Stimulated activated CD8-positive, alpha-beta memory T cell treated with anti-CD3 and anti-CD28 coated beads, Interleukin-15, amount 100 ng/mL, for 1 hour (primary cell): ENCODE results near the gene ADCY1.

ENCODE experiments used
- DNase-seq: peaks from one replicate; pipeline ENCODE4 v3.0.0-alpha.2; 2020; ENCODE audit warnings: low read depth

ADCY1 gene

GRCh38 chr7:45625714-45626440 is 51.7 kb downstream of the ADCY1 start:
- DNase-seq = no peak

GRCh38 chr7:45626441-45627430 is 52.6 kb downstream of the ADCY1 start:
- DNase-seq = no peak

DNA sequence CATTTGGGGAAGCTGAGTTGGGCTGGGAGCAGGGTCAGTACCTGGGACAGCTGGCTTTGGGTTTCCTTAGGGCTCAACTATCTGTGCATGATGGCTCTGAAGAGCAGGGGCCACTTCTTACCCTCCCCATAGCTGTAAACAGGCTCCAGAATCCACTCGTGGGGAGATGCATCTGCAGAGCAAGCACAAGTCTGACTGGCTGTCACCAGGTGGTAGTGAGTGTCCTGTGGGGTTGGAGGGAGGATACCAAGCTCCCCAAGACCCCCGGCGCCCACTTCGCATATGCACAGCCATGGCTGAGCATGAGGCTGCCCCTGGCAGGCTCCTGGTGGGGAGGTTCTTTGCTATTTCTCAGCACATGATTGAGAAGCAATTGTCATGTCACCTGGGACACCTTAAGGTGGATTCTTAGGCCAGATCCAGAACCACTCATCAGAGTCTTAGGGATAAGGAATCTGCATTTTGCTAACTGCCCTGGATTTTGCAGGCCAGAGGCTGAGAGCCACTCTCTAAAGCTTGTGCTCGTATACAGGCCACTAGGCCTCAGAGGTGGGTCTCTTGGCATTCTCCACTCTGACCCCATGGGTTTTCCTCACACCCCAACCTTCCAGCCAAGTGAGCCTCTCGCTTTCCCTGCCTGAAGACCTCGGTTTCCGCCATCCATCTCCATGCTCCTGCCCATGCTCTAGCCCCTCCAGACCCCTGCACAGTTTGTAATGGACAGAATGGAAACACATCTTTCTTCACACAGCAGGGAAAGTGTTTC is 53.7 kb downstream of the ADCY1 start:
- DNase-seq = no peak

DNA sequence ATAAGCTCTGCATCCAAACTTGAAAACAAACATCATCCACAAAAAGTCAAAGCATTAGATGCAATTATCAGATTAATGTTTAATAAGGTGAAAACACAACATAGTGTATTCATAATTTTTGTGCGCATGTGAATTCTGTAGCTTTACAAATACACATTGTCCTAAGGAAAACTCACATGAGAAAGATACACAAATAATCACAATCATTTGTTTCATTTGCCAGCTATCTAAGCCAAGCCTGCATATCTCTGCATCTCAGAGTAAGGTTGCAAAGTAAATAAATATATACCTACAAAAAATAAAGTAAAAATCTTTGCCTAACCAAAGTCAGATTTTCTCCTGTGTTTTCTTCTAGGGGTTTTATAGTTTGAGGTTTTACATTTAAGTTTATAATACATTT is 57.4 kb downstream of the ADCY1 start:
- DNase-seq = no peak

GRCh38 chr7:45636733-45637132 is 62.6 kb downstream of the ADCY1 start:
- DNase-seq = no peak

DNA sequence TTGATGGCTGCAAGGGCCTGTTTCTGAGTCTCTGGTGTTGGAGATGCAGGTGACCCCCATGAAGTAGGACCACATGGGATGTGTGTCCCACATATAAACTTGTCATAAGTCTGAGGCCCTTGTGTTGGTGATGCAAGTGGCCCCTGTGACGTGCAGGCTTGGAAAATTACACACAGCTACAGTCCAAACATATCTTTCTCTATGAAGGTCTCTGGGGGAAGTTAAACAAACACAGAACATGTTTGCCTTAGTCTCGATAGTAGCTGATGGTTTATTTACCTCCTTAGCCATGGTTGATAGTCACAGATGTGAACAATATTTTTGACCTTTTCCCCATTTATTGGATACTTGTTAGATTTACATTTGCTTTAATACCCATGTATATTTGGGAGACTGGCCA is 64.7 kb downstream of the ADCY1 start:
- no peak for DNase-seq

DNA sequence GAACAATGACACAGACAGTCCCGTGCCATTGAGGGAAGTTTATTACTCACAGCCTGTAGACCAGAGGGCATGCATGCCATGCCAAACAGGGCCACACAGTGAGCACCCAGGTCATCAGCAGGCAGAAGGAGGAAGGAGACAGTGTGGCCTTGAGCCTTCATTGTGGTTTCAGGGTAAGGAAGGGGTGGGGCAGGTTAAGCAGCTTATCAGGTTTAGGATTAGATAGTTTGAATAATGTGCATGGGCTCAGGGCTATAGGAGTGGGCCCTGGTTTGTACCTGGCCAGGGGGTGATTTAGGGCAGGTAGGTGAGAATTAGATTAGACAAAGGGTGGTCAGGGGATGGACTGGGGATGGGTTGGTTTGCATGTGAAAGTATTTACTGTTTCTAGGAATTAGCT is 67.9 kb downstream of the ADCY1 start:
- DNase-seq = no peak

GRCh38 chr7:45643630-45644029 is 69.5 kb downstream of the ADCY1 start:
- no peak for DNase-seq

GRCh38 chr7:45644237-45644636 is 70.1 kb downstream of the ADCY1 start:
- no peak for DNase-seq

DNA sequence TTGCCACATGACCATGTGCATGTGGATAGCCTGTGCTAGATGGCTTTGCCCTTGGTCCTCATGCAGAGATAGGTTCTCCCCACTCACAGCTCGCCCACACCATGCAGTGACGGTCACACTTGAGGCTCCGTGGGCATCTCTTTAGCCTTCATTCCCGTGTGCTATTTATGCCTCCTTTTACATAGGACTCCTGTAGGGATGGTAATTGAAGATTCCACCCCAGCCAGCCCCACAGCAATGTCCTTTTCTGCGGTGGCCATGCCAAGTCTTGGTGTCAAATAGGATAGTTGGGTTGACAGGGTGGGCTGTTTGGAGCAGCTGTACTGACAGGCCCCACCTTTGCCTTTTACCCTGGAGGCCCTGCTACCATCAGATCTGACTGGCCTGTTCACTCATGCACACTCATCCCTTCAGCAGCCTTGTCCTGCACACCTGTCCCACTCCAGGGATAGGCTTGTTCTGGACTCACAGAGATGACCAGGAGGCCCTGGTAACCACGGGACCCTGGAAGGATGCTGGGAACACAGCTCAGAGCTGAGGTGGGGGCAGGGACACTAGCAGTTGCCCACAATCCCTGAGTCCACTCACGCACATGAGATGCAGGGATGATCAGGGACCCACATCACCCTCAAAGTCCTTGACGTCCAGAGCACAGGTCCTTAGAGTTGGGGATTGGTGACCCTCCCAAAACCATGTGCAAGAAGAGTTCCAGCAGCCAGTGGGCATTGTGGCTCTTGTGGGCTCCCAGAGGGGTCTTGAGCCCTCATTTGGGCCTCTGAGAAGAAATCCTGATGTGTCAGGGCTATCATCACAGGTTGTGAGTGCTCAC is 71.2 kb downstream of the ADCY1 start:
- no peak for DNase-seq

DNA sequence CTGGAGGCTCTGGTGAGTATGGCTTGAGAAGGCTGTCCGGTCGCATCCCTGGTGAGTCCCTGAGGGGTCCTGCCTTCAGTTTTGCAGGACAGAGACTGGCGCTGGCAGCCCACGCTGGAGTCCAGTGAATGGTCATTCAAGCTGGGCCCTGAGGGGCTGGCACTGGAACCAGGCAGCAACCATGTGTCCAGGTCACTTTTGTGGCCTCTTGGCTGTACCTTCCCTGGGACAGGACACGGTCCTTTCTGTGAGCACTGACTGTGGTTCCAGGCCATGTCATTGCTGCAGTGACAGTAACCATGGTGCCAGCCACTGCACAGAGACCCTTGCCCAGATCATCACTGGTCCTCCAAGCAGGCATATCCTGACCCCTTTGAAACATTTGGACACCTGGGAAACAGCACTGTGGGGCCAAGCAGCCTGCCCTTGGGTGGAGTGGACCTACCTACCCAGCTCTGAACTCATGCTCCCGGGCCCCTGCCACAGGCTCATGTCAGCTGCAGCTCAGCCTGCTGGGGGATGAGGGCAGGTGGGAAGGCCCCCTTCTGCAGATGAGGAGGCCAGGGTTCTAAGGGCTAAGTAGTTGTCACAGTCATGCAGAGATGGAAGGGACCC is 72.1 kb downstream of the ADCY1 start:
- DNase-seq = no peak

DNA sequence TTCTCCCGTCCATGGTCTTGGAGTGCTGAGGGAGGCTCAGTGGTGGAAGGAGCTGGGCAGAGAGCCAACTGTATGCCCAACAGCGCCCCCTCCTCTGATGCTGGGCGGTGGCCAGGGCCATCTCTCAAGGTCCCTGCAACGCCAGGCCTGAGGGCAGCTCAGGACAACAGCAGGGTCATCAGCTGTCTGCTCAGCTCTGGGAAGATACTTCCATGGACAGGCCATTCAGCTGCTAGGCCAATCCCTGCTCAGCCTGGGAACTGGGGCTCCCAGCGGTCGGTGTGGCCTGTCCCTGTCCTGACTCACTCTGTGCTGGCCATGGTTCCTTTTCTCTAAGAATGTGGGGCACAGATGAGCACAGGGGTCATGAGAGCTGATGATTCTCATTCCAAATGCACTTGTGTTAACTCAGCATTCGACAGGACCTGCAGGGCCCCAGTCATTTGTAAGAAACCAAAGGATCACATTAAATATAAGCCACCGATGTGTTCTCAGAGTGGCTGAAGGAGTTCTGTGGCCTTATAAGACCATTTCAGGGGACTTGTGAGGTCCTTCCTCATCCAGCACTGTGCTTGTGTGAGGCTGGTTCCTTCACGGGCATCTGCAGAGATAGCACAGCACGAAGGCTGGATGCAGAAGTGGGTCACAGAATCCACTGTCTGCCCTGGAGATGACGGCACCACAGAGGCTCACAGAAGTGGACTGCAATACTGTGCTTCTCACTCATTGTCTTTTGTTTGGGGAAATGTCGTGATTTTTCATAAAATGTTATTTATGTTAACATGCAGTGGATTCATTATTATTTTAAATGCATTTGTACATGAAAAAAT is 73.0 kb downstream of the ADCY1 start:
- DNase-seq = no peak

GRCh38 chr7:45647967-45648670 is 74.0 kb downstream of the ADCY1 start:
- no peak for DNase-seq

DNA sequence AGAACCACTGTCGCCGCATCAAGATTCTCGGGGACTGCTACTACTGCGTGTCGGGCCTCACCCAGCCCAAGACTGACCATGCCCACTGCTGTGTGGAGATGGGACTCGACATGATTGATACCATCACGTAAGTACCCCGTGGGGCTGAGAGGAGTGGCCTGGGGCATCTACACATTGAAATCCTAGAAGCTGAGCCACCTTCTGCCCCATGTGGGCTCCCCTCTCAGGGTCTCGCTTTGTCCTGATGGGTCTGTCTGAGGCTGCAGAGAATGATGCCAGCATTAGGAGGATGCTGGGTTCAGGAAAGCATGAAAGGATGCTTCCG is 74.5 kb downstream of the ADCY1 start:
- DNase-seq = no peak

GRCh38 chr7:45649560-45650346 is 75.6 kb downstream of the ADCY1 start:
- DNase-seq = no peak

DNA sequence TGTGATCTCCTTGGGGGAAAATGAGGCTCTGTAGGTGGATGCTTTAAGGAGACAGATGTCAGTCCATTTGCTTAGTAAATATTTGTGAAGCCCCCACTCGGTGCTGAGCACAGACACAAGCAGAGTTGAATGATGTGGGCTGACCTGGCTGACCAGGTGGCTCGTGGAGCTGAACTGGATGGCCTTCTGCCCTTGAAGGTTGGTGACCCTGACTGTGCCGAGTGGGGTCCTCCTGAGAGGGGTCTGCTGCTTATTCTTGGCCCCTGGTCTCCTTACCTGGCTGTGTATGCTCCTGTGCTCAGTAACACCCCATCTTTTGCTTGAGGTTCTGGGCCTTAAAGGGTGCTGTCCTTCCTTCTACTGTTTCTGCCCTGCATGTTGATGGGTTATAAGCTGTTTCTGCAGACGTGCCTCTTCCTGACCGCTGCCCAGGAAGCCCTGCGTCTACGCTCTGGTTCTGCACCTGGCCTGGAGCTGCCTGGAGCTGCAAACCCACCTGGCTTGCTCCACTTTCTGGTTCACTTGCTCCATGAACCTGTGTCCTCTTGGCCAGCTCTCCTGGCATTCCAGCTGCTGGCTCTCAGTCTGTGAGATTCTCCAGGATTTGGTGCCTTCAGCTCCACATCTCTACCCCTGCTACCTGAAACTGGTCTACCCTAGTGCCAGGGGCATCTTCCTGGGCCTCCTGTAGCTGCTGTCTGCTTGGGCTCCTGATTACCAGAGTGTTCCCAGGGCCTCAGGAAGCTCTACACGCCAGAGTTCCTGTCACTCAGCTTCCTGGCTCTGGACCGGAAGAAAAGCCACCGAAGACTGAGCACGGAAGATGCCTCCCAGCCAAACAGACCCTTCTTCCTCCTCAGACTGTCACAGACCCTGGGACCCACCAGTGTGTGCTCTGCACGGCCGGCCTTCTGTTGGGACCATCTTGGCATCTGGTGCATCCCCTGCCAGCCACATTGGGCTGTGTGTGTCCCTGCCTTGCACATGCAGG is 76.5 kb downstream of the ADCY1 start:
- no peak for DNase-seq

GRCh38 chr7:45651540-45651939 is 77.4 kb downstream of the ADCY1 start:
- DNase-seq = no peak

DNA sequence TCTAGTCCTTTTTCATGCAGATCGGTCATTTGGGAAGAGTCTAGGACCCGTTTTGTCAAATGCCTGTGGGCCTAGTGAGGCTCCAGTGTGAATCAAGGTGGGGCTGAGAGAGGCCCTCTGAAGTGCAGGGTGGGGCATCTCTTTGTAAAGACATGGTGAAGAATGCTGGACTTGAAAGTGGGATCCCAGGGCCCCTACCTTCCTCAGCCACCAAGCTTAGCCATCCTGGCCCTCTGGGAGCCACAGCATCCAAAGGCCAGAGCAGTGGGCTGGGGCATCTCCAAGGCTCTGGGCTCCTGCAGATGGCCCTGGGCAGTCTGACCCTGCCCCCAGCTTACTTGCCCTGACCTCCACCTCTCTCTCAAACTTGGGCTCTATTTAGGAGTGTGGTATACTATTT is 78.5 kb downstream of the ADCY1 start:
- no peak for DNase-seq
